HG02588 (cell line): ENCODE measurements around the gene C2orf42.
"Not testable (repeated sequence)": the region's sequence is repeated elsewhere in the genome, so short reads cannot be mapped to it uniquely, and the experiment has no call there.

Experiments
- ATAC-seq: cut with Tn5 transposase; IDR thresholded peaks from one replicate; pipeline ENCODE4 v1.9.1; 2021; ENCODE audit warnings: mild to moderate bottlenecking, moderate library complexity; ENCODE audit not compliant: unreplicated experiment

C2orf42 gene

GRCh38 chr2:70110397-70110796 is 80.4 kb downstream of the C2orf42 start:
- not testable (repeated sequence) for ATAC-seq

- ATAC-seq, result not testable (repeated sequence)
Observed at GRCh38 chr2:70106138-70106537, 84.7 kb downstream of the C2orf42 start.

GRCh38 chr2:70104231-70105111 is 86.3 kb downstream of the C2orf42 start:
- no peak for ATAC-seq

- ATAC-seq, result no peak
Observed at GRCh38 chr2:70103531-70104061, 87.2 kb downstream of the C2orf42 start.

GRCh38 chr2:70102323-70102905 is 88.4 kb downstream of the C2orf42 start:
- not testable (repeated sequence) for ATAC-seq

GRCh38 chr2:70101686-70102085 is 89.1 kb downstream of the C2orf42 start:
- not testable (repeated sequence) for ATAC-seq

GRCh38 chr2:70101174-70101573 is 89.6 kb downstream of the C2orf42 start:
- ATAC-seq, result no peak
